Glutamatergic neuron (in vitro differentiated cells): ENCODE data around the gene CSRP3. TPM values are rescaled to one million over a fixed set of nuclear protein-coding genes. Genes with fewer than 3 reads are reported as not detected.

Experiments
- total RNA-seq: library from RNA; stranded (reverse); fragmentation: NEBNext Ultra II Directional; extraction: Animal tissue kit (Norgen Biotek cat#: 25700); gene quantifications from one replicate; pipeline ENCODE4 v1.2.1, GENCODE V29; 2021; ENCODE audit not compliant: unreplicated experiment

CSRP3 gene
- total RNA-seq, 1 donor from 2014 or later = not detected

Other genes with a start within 250 kb of the CSRP3 start
- not detected for gene MRGPRX2, start 141.3 kb downstream of the CSRP3 start, total RNA-seq
- 21.9 TPM for gene ZDHHC13, start 84.8 kb downstream of the CSRP3 start, total RNA-seq
- gene E2F8, start 39.0 kb upstream of the CSRP3 start, total RNA-seq = 0.34 TPM